Activated CD4-positive, alpha-beta T cell treated with anti-CD3 and anti-CD28 coated beads for 36 hours (primary cell): ENCODE measurements around the gene CDC42BPG. TPM values are rescaled to one million over a fixed set of nuclear protein-coding genes. Genes with fewer than 3 reads are reported as not detected.

Experiments
- ATAC-seq: fragments of 200-7000 bp; cut with Tn5 transposase; one replicate; pipeline ENCODE4 v1.10.0; 2021; ENCODE audit warnings: mild to moderate bottlenecking, moderate library complexity
- CTCF ChIA-PET: fragments of 350-600 bp; sonication (Branson Sonifier 250); formaldehyde crosslinking; loops from one replicate; lab custom pipeline; 2021; ENCODE audit warnings: antibody characterized with exemption; lab: Charles Lee
- POLR2A ChIA-PET: fragments of 350-600 bp; sonication (Branson Sonifier 250); formaldehyde crosslinking; loops from one replicate; lab custom pipeline; 2021; ENCODE audit warnings: antibody characterized with exemption, inconsistent platforms; lab: Charles Lee
- DNase-seq: peaks from one replicate; pipeline ENCODE4 v3.0.0-alpha.2; 2020
- H3K27ac Mint-ChIP-seq: one replicate; pipeline ENCODE4 v1.8.0; 2021; ENCODE audit warnings: mixed read lengths
- H3K27me3 Mint-ChIP-seq: one replicate; pipeline ENCODE4 v1.8.0; 2021; ENCODE audit warnings: mixed read lengths
- H3K36me3 Mint-ChIP-seq: one replicate; pipeline ENCODE4 v1.8.0; 2021; ENCODE audit warnings: low read depth, mixed read lengths
- H3K4me1 Mint-ChIP-seq: one replicate; pipeline ENCODE4 v1.8.0; 2021; ENCODE audit warnings: mixed read lengths
- H3K4me3 Mint-ChIP-seq: one replicate; pipeline ENCODE4 v1.8.0; 2021; ENCODE audit warnings: mild to moderate bottlenecking, moderate library complexity, mixed read lengths
- H3K9me3 Mint-ChIP-seq: one replicate; pipeline ENCODE4 v1.8.0; 2021; ENCODE audit warnings: low read depth, mixed read lengths
- intact Hi-C, 2 experiments: fragments of 100-400 bp; cut with DNase I in 1 of 2; cut with micrococcal nuclease in 1 of 2; formaldehyde crosslinking; loops; one replicate each; pipeline versions ENCODE4 v1.14.2 to v1.15.1; 2022 to 2024; cut with DNase I, micrococcal nuclease
- total RNA-seq, 2 experiments: library from RNA; stranded (reverse); gene quantifications; one replicate each; pipeline ENCODE4 v1.2.3, GENCODE V29; 2021

Gene CDC42BPG
- total RNA-seq, 2 experiments from 2014 or later: 0.28 to 0.39 TPM

DNA sequence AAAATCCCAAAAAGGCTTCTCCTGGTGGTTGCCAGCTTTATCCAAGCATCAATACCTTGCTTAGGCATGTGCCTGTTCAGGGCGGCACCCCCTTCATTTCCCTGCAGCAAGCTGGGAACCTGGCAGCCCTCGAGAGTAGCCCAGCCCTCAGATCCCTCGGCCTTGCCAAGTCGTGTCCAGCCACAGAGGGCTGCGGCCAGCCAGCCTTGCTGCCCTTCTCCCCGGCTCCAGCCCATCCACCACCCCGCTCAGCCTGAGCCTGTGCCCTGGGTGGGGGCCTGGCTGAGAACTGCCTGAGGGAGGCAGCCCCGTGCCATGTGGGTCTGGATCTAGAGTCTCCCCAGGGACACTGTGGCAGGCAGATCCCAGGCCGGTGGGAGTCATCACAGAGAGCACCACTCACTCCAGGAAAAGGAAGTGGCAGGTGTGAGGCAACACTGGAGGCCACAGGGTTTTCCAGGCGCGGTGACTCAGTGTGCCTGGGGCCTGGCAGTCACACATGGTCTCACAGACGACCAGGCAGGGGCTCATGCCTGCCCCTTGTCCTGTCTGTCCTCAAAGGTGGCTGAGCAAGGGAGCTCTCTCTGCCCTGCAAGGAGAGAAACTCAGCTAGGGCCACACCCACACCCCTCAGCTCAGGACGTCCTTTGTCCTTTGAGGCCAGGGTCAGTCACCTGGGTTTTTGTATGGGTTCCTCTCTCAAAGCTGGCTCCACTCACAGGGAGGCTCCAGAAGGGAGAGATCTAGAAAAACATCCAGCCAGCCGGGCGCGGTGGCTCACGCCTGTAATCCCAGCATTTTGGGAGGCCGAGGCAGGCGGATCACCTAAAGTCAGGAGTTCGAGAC lies 12.2 kb upstream of the CDC42BPG start:
- CTCF ChIA-PET: interaction anchor here (0.6 to 15.7 kb wide), 6 partner anchors 9 to 644 kb away, joined by 3 to 377 read pairs (median 13); partner anchors contain the start of gene CDC42BPG
- Mint-ChIP-seq H3K4me1 (peaks cover 95% of the 10 kb centered on the region), H3K36me3 (peaks cover 59% of the 10 kb centered on the region), H3K9me3 (no peaks in the 10 kb centered on the region), H3K27ac (peak overlapping the region; percentile 84), H3K27me3 (no peaks in the 10 kb centered on the region), H3K4me3 (peak overlapping the region; percentile 45)
- peak; percentile 86 for DNase-seq
- POLR2A ChIA-PET: interaction anchor here (0.7 to 2.8 kb wide), 3 partner anchors 8 to 641 kb away, joined by 3 to 24 read pairs (median 5); no protein-coding TSS in a partner anchor
- ATAC-seq: peak; percentile 22
- intact Hi-C loops: loop anchor here (2.0 to 5.0 kb wide), 3 partner anchors 79 to 566 kb away; partner anchors contain the start of genes NEAT1 (in 1 of the 2) and SF1 (in 1 of the 2)

DNA sequence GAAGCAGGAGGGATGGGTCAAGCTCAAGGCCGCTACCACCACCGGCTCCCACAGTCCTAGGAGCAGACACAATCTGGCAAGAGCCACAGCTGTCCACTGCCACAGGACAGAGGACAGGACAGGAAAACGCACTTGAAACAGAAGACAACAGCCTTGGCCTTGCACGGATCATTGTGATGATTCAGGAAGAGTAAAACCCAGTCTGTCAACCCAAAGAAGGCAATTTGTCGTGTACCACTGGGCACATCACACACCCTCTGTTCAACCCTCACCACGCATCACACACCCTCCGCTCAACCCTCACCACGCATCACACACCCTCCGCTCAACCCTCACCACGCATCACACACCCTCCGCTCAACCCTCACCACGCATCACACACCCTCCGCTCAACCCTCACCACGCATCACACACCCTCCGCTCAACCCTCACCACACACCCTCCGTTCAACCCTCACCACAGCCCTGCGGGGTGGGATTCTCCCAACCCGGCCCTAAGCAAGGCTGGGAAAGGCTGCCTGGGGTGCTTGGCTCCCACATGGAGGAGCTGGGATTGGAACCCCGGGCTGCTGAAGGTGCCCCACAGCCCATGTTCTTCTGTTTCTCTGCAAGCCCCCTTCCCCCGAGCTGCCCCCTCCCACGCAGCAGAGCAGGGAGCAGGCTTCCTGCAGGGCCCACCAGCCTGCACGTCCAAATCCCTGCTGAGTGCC lies 11.3 kb upstream of the CDC42BPG start:
- intact Hi-C loops: loop anchor here (2.0 to 5.0 kb wide), 3 partner anchors 78 to 567 kb away; partner anchors contain the start of genes NEAT1 (in 1 of the 2) and SF1 (in 1 of the 2)
- Mint-ChIP-seq H3K27me3 (no peaks in the 10 kb centered on the region), H3K27ac (peak overlapping the region; percentile 84), H3K4me1 (peaks cover 95% of the 10 kb centered on the region), H3K4me3 (peak overlapping the region; percentile 45), H3K9me3 (no peaks in the 10 kb centered on the region), H3K36me3 (peaks cover 54% of the 10 kb centered on the region)
- POLR2A ChIA-PET: interaction anchor here (0.7 to 2.8 kb wide), 4 partner anchors 9 to 641 kb away, joined by 3 to 24 read pairs (median 4); no protein-coding TSS in a partner anchor
- DNase-seq (peak; percentile 33), ATAC-seq (no peak)
- CTCF ChIA-PET: interaction anchor here (3.5 to 15.7 kb wide), 3 partner anchors 8 to 37 kb away, joined by 20 to 377 read pairs (median 89); partner anchors contain the start of gene CDC42BPG

DNA sequence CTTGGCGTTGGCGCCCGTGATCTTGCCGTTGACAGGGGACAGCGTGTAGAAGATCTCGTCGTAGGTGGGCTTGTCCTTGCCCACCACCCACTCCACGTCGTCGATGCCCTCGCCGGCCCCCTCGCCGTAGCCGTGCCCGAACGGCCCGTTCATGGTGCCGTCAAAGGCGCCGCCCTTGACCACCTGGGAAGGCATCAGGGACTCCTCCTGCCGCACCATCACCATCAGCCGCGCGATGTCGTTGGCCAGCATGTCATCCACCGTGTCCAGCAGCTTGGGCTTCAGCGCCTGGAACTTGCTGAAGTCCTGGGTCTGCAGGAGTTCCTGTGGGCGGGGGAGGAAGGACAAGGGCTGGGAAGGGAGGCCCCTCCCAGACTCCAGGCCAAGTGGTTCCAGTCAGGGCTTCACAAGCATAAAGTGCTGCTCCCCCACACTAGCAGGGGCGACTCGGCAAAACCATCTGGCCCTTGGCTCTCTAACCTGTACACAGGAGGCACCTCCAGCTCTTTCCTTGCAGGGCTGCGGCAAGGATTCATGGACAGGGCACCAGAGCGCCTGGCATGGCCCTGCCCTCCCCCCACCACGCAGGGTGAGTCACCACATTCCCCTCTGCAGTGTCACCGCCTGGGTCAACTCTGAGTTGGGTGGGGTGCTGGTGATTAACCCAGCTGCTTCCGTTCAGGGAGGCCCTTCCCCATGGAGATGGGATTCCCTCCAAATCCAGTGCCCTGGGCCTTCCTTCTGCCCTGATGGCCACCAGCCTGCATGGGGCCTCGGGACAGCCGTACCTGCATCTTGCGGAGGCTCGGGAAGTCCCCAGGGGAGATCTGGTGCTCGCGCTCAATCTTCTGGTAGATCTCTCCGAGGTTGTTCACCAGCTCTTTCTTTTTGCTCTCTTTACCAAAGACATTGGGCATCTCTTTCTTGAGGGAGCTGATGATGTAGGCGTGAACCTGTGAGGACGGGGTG lies 10.4 kb upstream of the CDC42BPG start:
- Mint-ChIP-seq H3K27me3 (no peaks in the 10 kb centered on the region), H3K4me3 (peak overlapping the region; percentile 45), H3K9me3 (no peaks in the 10 kb centered on the region), H3K4me1 (peaks cover 93% of the 10 kb centered on the region), H3K36me3 (peaks cover 49% of the 10 kb centered on the region), H3K27ac (peak overlapping the region; percentile 84)
- ATAC-seq (no peak), DNase-seq (peak; percentile 65)
- CTCF ChIA-PET: interaction anchor here (2.5 to 15.7 kb wide), 4 partner anchors 7 to 38 kb away, joined by 10 to 377 read pairs (median 54); partner anchors contain the start of gene CDC42BPG
- intact Hi-C loops: loop anchor here (5.0 kb wide), 2 partner anchors 78 to 567 kb away; partner anchors contain the start of genes NEAT1 (in 1 of the 2) and SF1 (in 1 of the 2)
- POLR2A ChIA-PET: interaction anchor here (0.9 to 2.8 kb wide), 4 partner anchors 10 to 33 kb away, joined by 3 to 24 read pairs (median 5); partner anchors contain the start of gene EHD1

DNA sequence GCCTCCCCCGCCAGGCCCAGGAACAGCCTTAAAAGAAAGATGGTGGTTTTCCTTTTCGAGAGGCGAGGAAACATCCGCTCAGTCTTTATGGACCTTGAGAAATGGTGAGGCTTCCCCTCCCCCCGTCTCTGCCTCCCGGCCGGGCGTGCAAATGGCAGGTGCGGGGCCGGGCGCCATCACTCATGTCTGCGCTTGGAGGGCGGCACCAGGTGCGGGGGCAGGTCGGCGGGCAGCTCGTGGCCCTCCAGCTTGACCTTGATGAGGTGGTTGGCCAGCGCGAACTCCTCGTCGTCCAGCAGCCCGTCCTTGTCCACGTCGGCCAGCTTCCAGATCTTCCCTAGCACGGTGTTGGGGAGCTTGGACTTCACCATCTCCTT lies 9.7 kb upstream of the CDC42BPG start:
- H3K4me3 Mint-ChIP-seq: no peak overlapping the region
- intact Hi-C loops: no loop called here
- DNase-seq (no peak), ATAC-seq (no peak)
- H3K27ac Mint-ChIP-seq: no peak overlapping the region
- no peaks in the 10 kb centered on the region for H3K9me3 Mint-ChIP-seq
- ChIA-PET CTCF (interaction anchor here (1.3 to 15.7 kb wide), 4 partner anchors 6 to 38 kb away, joined by 10 to 377 read pairs (median 50); partner anchors contain the start of gene CDC42BPG), POLR2A (interaction anchor here (1.1 to 1.8 kb wide), 3 partner anchors 14 to 24 kb away, joined by 3 to 7 read pairs (median 6); partner anchors contain the start of gene EHD1)
- H3K36me3 Mint-ChIP-seq: peaks cover 47% of the 10 kb centered on the region
- no peaks in the 10 kb centered on the region for H3K27me3 Mint-ChIP-seq
- peaks cover 91% of the 10 kb centered on the region for H3K4me1 Mint-ChIP-seq

DNA sequence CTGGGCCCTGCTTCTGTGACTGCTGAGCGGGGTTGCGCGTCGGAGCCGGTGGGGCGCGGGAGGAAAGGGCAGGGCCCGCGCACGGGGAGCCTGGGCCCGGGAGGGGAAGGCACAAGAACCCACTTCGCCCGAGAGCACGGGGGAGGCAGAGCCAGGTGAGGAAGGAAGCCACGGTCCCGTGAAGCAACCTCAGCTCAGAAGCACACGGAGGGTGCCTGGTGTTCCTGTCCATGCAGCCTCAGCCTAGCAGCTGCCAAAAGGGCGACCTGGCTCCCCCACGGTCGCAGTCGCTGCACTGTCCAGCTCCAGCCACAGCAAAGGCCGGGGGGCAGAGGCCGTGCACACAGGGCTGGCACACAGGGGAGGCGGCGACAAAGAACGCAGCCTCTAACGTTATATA lies 9.3 kb upstream of the CDC42BPG start:
- intact Hi-C loops: loop anchor here in 1 of 2 experiments (2.0 kb wide), 1 partner anchor 15 kb away; no protein-coding TSS in a partner anchor
- Mint-ChIP-seq H3K4me1 (peaks cover 91% of the 10 kb centered on the region), H3K9me3 (no peaks in the 10 kb centered on the region), H3K27me3 (no peaks in the 10 kb centered on the region), H3K36me3 (peaks cover 44% of the 10 kb centered on the region), H3K4me3 (no peak overlapping the region), H3K27ac (no peak overlapping the region)
- CTCF ChIA-PET: interaction anchor here (1.3 to 15.7 kb wide), 7 partner anchors 6 to 62 kb away, joined by 6 to 377 read pairs (median 10); partner anchors contain the start of genes CDC42BPG and EHD1
- POLR2A ChIA-PET: interaction anchor here (0.6 to 1.8 kb wide), 5 partner anchors 11 to 65 kb away, joined by 3 to 11 read pairs (median 6); partner anchors contain the start of gene EHD1
- no peak for ATAC-seq
- peak; percentile 19 for DNase-seq

DNA sequence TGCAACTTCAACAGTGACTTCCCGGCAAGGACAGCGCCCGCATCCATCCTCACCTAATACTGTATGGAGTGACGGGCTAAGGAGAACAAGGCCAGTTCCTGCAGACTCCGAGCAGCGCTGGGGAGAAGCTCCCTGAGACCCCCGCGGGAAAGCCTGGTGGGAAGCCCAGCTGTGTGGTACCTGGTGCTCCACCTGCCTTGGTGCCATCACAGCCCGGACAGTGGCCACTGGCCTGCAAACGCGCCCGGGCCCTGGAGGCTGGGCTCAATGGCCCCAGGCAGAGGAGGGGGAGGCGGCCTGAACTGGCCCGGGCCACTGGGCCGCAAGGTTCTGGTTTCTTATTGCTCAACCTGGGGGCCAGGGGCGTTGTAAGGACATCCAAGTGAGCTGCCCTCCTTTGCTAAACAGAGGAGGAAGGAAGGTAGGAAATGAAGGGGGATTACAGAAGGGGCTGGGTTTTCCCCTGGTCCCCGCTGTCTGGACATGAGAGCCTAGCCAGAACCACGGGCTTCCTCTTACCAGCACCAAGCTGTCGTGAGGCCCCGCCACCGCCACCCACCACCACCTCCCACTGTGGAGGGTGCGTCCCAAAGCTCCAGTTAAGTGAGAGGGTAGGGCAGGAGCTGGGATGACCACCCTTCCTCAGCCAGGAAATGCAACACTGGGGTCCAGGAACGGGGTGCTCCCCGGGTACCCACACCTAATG lies 8.5 kb upstream of the CDC42BPG start:
- H3K36me3 Mint-ChIP-seq: peaks cover 40% of the 10 kb centered on the region
- DNase-seq (peak; percentile 29), ATAC-seq (no peak)
- no peaks in the 10 kb centered on the region for H3K27me3 Mint-ChIP-seq
- peaks cover 90% of the 10 kb centered on the region for H3K4me1 Mint-ChIP-seq
- peak overlapping the region; percentile 76 for H3K27ac Mint-ChIP-seq
- ChIA-PET CTCF (interaction anchor here (0.6 to 15.7 kb wide), 12 partner anchors 8 to 462 kb away, joined by 3 to 377 read pairs (median 6); partner anchors contain the start of gene EHD1), POLR2A (interaction anchor here (0.5 to 1.8 kb wide), 7 partner anchors 12 to 284 kb away, joined by 3 to 11 read pairs (median 4); partner anchors contain the start of gene EHD1)
- intact Hi-C loops: loop anchor here in 1 of 2 experiments (2.0 kb wide), 1 partner anchor 16 kb away; no protein-coding TSS in a partner anchor
- no peaks in the 10 kb centered on the region for H3K9me3 Mint-ChIP-seq
- H3K4me3 Mint-ChIP-seq: no peak overlapping the region

DNA sequence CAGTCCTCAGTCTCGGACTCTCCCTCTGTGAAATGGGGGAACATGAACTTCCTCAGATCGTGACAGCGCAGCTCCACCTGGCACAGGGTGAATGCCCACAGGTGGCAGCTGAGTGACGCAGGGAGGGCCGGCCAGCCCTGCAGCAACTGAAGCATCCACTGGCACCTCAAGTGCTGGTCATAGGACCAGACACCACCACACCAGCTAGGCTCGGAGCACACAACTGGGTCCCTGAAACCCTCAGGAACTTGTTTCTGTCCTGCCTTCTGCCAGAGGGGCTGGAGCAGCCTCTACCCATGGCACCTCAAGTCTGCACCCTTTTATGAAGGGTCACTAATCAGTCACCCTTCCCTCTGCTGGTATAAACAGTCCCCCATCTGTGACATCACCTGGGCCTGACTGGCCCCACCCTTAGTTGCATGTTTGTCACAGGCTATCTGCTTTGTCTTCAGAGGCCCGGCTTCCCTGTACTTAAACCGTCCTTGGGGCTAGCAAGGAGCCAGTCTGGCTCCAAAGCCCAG lies 7.4 kb upstream of the CDC42BPG start:
- ATAC-seq (no peak), DNase-seq (peak; percentile 44)
- Mint-ChIP-seq H3K9me3 (no peaks in the 10 kb centered on the region), H3K36me3 (peaks cover 35% of the 10 kb centered on the region), H3K4me1 (peaks cover 91% of the 10 kb centered on the region), H3K4me3 (peak overlapping the region; percentile 11), H3K27me3 (no peaks in the 10 kb centered on the region), H3K27ac (peak overlapping the region; percentile 76)
- intact Hi-C loops: loop anchor here in 1 of 2 experiments (2.0 kb wide), 1 partner anchor 17 kb away; no protein-coding TSS in a partner anchor
- ChIA-PET CTCF (interaction anchor here (1.1 to 15.7 kb wide), 8 partner anchors 5 to 265 kb away, joined by 3 to 377 read pairs (median 9); partner anchors contain the start of gene ZNHIT2), POLR2A (interaction anchor here (1.0 to 1.8 kb wide), 2 partner anchors 8 to 9 kb away, joined by 3 to 14 read pairs; no protein-coding TSS in a partner anchor)

DNA sequence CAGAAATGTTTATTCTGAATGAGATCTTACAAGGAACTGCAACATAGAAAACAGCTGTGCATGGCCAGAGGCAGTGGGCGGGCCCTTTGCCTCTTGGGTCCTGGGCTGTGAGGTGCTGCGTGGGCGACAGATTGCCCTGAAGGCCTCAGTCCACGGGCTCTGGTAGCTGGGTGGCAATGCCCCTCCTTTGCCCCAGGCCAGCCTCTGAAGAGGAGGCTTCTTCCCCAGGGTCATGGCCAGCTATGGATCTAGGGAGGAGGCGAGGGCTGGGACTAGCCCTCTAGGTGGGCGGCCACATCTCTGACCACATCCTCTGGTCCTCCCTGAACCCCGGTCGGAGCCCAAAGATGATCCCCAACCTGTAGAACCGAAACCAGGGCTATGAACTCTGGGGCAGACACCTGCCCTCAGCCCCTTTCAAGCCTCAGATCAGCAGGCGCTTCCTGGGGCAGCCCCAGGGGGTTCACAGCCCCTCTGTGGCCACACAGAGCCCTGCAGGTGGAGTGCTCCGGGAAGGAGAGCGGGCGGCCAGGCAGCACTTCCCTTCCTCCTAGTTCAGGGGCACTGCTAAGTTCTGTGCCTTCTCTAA lies 6.6 kb upstream of the CDC42BPG start:
- Mint-ChIP-seq H3K27ac (peak overlapping the region; percentile 76), H3K36me3 (peaks cover 28% of the 10 kb centered on the region), H3K27me3 (no peaks in the 10 kb centered on the region), H3K9me3 (no peaks in the 10 kb centered on the region), H3K4me3 (peak overlapping the region; percentile 11), H3K4me1 (peaks cover 83% of the 10 kb centered on the region)
- CTCF ChIA-PET: interaction anchor here (0.6 to 15.7 kb wide), 12 partner anchors 6 to 349 kb away, joined by 3 to 377 read pairs (median 5); partner anchors contain the start of gene ZNHIT2
- ATAC-seq (peak; percentile 52), DNase-seq (peak; percentile 81)
- POLR2A ChIA-PET: interaction anchor here (0.6 to 1.8 kb wide), 5 partner anchors 9 to 86 kb away, joined by 3 to 14 read pairs (median 3); no protein-coding TSS in a partner anchor
- intact Hi-C loops: no loop called here
